Ishikawa (cell line): ENCODE results near the gene LAMC1.

ENCODE experiments used
- CEBPB ChIP-seq: IDR thresholded peaks from 2 replicates; pipeline ENCODE4 v1.6.1; 2012
- FOXM1 ChIP-seq: IDR thresholded peaks from 2 replicates; pipeline ENCODE4 v1.6.1; 2012; ENCODE audit warnings: low read depth, borderline replicate concordance
- RAD21 ChIP-seq: IDR thresholded peaks from 2 replicates; pipeline ENCODE4 v1.6.1; 2012; ENCODE audit warnings: low read depth
- TAF1 ChIP-seq: IDR thresholded peaks from 2 replicates; pipeline ENCODE4 v1.6.1; 2012; ENCODE audit warnings: low read depth, mild to moderate bottlenecking
- TCF12 ChIP-seq: IDR thresholded peaks from 2 replicates; pipeline ENCODE4 v1.6.1; 2012; ENCODE audit warnings: low read depth
- TEAD4 ChIP-seq: IDR thresholded peaks from 2 replicates; pipeline ENCODE4 v1.6.1; 2012
- YY1 ChIP-seq: IDR thresholded peaks from 2 replicates; pipeline ENCODE4 v1.6.1; 2012; ENCODE audit warnings: low read depth
- TF ChIP-seq, protein P1 (sequence below): IDR thresholded peaks from 2 replicates; pipeline ENCODE4 v1.6.1; 2012
- TF ChIP-seq, protein P2 (sequence below): IDR thresholded peaks from 2 replicates; pipeline ENCODE4 v1.6.1; 2012; ENCODE audit warnings: low read depth, mild to moderate bottlenecking

DNA sequence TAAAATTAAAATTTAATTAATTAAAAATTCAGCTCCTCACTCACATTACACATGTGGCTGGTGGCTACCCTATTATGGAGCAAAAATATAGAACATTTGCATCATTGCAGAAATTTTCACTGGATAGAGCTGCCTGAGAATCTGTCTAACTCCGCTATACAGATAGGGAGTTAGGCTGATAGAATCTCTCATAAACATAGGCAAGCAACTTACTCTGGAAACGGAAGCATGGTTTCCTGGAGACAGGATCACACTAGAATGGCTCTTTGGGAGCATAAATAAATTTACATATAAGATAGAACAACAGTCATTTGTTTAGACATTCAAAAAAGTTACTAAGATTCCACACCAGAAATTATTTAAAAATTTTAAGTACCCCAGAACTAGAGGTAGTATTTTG lies 150.6 kb downstream of the LAMC1 start:
- no peak for TF ChIP-seq CEBPB
- TF ChIP-seq YY1: no peak
- TF ChIP-seq, protein P1, sequence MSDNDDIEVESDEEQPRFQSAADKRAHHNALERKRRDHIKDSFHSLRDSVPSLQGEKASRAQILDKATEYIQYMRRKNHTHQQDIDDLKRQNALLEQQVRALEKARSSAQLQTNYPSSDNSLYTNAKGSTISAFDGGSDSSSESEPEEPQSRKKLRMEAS: no peak
- TF ChIP-seq, protein P2, sequence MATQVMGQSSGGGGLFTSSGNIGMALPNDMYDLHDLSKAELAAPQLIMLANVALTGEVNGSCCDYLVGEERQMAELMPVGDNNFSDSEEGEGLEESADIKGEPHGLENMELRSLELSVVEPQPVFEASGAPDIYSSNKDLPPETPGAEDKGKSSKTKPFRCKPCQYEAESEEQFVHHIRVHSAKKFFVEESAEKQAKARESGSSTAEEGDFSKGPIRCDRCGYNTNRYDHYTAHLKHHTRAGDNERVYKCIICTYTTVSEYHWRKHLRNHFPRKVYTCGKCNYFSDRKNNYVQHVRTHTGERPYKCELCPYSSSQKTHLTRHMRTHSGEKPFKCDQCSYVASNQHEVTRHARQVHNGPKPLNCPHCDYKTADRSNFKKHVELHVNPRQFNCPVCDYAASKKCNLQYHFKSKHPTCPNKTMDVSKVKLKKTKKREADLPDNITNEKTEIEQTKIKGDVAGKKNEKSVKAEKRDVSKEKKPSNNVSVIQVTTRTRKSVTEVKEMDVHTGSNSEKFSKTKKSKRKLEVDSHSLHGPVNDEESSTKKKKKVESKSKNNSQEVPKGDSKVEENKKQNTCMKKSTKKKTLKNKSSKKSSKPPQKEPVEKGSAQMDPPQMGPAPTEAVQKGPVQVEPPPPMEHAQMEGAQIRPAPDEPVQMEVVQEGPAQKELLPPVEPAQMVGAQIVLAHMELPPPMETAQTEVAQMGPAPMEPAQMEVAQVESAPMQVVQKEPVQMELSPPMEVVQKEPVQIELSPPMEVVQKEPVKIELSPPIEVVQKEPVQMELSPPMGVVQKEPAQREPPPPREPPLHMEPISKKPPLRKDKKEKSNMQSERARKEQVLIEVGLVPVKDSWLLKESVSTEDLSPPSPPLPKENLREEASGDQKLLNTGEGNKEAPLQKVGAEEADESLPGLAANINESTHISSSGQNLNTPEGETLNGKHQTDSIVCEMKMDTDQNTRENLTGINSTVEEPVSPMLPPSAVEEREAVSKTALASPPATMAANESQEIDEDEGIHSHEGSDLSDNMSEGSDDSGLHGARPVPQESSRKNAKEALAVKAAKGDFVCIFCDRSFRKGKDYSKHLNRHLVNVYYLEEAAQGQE: no peak
- TF ChIP-seq TAF1: no peak
- no peak for TF ChIP-seq TCF12
- TF ChIP-seq RAD21: no peak
- TF ChIP-seq FOXM1: no peak
- no peak for TF ChIP-seq TEAD4
